Measurements from ENCODE around the gene ATP11B.

The ATP11B gene

DNA sequence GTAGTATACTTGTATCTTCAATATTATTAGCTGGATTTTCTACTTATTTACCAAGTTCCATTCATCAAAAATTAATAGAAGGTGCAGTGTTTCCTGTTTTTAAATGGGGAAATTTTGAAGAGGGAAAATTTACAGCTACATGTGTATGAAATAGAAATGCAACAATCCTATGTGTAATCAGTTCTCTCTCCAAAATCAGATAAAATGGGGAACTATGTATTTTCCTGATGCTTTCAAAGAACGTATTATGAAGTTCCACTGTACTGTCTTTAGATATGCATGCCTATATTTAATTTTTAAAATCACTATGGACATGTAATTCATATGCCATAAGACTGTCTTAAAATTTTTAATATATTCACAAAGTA is 143.6 kb downstream of the ATP11B start:
- TF ChIP-seq CEBPB (IDR thresholded peaks at IDR 0.05) (no peak), FOXM1 (IDR thresholded peaks at IDR 0.05; ENCODE audit: borderline replicate concordance, low read depth) (no peak), YY1 (IDR thresholded peaks at IDR 0.05; ENCODE audit: low read depth) (no peak), TEAD4 (IDR thresholded peaks at IDR 0.05) (no peak), NFIC (IDR thresholded peaks at IDR 0.05) (no peak), TAF1 (IDR thresholded peaks at IDR 0.05; ENCODE audit: low read depth) (no peak), EP300 (IDR thresholded peaks at IDR 0.05; ENCODE audit: borderline replicate concordance) (no peak), RAD21 (IDR thresholded peaks at IDR 0.05; ENCODE audit: low read depth) (no peak)
- TF ChIP-seq, protein P1, sequence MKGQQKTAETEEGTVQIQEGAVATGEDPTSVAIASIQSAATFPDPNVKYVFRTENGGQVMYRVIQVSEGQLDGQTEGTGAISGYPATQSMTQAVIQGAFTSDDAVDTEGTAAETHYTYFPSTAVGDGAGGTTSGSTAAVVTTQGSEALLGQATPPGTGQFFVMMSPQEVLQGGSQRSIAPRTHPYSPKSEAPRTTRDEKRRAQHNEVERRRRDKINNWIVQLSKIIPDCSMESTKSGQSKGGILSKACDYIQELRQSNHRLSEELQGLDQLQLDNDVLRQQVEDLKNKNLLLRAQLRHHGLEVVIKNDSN (IDR thresholded peaks at IDR 0.05), result no peak
- TF ChIP-seq, protein P2, sequence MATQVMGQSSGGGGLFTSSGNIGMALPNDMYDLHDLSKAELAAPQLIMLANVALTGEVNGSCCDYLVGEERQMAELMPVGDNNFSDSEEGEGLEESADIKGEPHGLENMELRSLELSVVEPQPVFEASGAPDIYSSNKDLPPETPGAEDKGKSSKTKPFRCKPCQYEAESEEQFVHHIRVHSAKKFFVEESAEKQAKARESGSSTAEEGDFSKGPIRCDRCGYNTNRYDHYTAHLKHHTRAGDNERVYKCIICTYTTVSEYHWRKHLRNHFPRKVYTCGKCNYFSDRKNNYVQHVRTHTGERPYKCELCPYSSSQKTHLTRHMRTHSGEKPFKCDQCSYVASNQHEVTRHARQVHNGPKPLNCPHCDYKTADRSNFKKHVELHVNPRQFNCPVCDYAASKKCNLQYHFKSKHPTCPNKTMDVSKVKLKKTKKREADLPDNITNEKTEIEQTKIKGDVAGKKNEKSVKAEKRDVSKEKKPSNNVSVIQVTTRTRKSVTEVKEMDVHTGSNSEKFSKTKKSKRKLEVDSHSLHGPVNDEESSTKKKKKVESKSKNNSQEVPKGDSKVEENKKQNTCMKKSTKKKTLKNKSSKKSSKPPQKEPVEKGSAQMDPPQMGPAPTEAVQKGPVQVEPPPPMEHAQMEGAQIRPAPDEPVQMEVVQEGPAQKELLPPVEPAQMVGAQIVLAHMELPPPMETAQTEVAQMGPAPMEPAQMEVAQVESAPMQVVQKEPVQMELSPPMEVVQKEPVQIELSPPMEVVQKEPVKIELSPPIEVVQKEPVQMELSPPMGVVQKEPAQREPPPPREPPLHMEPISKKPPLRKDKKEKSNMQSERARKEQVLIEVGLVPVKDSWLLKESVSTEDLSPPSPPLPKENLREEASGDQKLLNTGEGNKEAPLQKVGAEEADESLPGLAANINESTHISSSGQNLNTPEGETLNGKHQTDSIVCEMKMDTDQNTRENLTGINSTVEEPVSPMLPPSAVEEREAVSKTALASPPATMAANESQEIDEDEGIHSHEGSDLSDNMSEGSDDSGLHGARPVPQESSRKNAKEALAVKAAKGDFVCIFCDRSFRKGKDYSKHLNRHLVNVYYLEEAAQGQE (IDR thresholded peaks at IDR 0.05; ENCODE audit: low read depth), result no peak

DNA sequence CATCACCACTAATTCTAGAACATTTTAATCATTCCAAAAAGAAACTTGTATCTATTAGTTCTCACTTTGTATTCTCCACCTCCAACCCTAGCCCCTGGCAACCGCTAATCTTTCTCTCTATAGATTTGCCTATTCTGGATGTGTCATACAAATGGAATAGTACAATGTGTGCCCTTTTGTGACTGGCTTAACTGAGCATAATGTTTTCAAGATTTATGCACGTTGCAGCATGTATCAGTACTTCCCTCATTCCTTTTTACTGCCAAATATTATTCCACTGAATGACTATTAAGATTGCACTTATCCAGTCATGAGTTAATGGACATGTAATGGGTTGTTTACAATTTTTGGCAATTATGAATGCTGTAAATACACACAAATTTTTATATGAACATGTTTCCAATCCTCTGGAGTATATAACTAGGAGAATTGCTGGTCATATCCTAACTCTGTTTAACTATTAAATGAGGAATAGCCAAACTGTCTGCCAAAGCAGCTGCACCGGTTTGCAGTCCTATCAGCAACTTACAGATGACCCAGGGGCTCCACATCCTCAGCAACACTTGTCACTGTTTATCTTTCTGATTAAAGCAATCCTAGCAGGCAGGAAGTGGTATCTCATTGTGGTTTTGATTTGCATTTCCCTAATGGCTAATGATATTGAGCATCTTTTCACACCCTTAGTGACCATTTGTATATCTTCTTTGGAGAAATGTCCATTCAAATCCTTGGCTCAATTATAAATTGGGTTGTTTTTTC is 144.2 kb downstream of the ATP11B start:
- TF ChIP-seq EP300 (IDR thresholded peaks at IDR 0.05; ENCODE audit: borderline replicate concordance), result no peak
- TF ChIP-seq ZBTB7A (IDR thresholded peaks at IDR 0.05; ENCODE audit: low read depth), result no peak
- TF ChIP-seq EGR1 (IDR thresholded peaks at IDR 0.05), result no peak
- no peak for TF ChIP-seq CEBPB (IDR thresholded peaks at IDR 0.05)
- TF ChIP-seq CREB1 (IDR thresholded peaks at IDR 0.05; ENCODE audit: low read depth), result no peak
- no peak for TF ChIP-seq TCF12 (IDR thresholded peaks at IDR 0.05; ENCODE audit: low read depth)
- TF ChIP-seq, protein P3, sequence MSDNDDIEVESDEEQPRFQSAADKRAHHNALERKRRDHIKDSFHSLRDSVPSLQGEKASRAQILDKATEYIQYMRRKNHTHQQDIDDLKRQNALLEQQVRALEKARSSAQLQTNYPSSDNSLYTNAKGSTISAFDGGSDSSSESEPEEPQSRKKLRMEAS (IDR thresholded peaks at IDR 0.05), result no peak
- TF ChIP-seq, protein P1 (IDR thresholded peaks at IDR 0.05), result no peak
- no peak for TF ChIP-seq NFIC (IDR thresholded peaks at IDR 0.05)
- no peak for TF ChIP-seq FOXM1 (IDR thresholded peaks at IDR 0.05; ENCODE audit: borderline replicate concordance, low read depth)
- TF ChIP-seq TEAD4 (IDR thresholded peaks at IDR 0.05), result no peak
- no peak for TF ChIP-seq YY1 (IDR thresholded peaks at IDR 0.05; ENCODE audit: low read depth)
- no peak for TF ChIP-seq TAF1 (IDR thresholded peaks at IDR 0.05; ENCODE audit: low read depth)
- TF ChIP-seq, protein P2 (IDR thresholded peaks at IDR 0.05; ENCODE audit: low read depth), result no peak
- no peak for TF ChIP-seq RAD21 (IDR thresholded peaks at IDR 0.05; ENCODE audit: low read depth)

DNA sequence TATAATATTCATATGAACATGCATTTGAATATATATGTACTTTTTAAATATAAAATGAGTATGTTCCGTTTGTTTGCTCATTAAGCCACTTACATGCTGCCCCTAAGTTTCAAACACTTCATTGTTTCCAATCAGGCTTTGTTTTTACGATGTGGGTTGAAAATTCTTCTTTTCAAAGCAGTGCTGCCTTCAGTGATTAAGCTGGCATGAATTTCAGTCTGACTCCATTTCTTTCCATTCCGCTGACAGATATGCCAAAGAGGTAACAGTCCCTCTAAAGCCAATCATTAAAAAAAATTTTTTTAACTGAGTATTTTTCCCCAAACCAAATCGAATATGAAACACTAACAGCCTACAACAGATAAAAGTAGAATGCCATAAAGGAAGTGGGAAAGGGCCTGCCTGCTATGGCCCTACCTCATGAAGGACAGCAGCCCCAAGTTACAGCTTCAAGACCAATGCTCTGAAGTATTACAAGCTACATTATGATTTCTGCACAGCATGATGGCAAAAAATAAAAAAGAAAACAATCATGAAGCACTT is 147.0 kb downstream of the ATP11B start:
- TF ChIP-seq CREB1 (IDR thresholded peaks at IDR 0.05; ENCODE audit: low read depth) (no peak), TAF1 (IDR thresholded peaks at IDR 0.05; ENCODE audit: low read depth) (no peak), NFIC (IDR thresholded peaks at IDR 0.05) (no peak)
- TF ChIP-seq, protein P3 (IDR thresholded peaks at IDR 0.05), result no peak

DNA sequence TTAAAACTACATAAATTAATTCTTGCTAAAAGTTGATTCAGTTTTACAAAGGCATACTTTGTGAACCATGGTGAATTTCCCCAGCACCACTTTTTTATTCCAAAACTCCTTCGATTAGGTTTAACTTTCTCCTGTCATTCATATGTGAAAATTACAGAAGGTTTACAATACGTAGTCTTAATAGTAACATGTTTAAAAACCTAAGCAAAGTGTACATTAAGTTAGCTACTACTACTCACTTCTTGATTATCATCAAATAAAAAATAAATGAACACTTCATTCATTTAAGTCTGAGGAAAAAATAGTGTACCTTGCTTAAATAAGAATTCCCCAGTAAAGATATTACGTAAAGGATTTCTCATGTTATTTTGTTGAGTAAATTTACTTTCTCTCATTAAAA is 148.4 kb downstream of the ATP11B start:
- TF ChIP-seq FOXM1 (IDR thresholded peaks at IDR 0.05; ENCODE audit: borderline replicate concordance, low read depth) (no peak), ZBTB7A (IDR thresholded peaks at IDR 0.05; ENCODE audit: low read depth) (no peak), EGR1 (IDR thresholded peaks at IDR 0.05) (no peak), EP300 (IDR thresholded peaks at IDR 0.05; ENCODE audit: borderline replicate concordance) (no peak), YY1 (IDR thresholded peaks at IDR 0.05; ENCODE audit: low read depth) (no peak), RAD21 (IDR thresholded peaks at IDR 0.05; ENCODE audit: low read depth) (no peak), CREB1 (IDR thresholded peaks at IDR 0.05; ENCODE audit: low read depth) (no peak), NFIC (IDR thresholded peaks at IDR 0.05) (no peak), TAF1 (IDR thresholded peaks at IDR 0.05; ENCODE audit: low read depth) (no peak), CEBPB (IDR thresholded peaks at IDR 0.05) (no peak), TEAD4 (IDR thresholded peaks at IDR 0.05) (no peak), TCF12 (IDR thresholded peaks at IDR 0.05; ENCODE audit: low read depth) (no peak)
- TF ChIP-seq, protein P1 (IDR thresholded peaks at IDR 0.05), result no peak
- TF ChIP-seq, protein P2 (IDR thresholded peaks at IDR 0.05; ENCODE audit: low read depth), result no peak
- TF ChIP-seq, protein P3 (IDR thresholded peaks at IDR 0.05), result no peak
